Keratinocyte (primary cell): ENCODE results near the gene SYK.

Source experiments
- CTCF ChIP-seq, 3 experiments: IDR thresholded peaks in 1 of 3; conservative IDR thresholded peaks in 1 of 3; optimal IDR thresholded peaks in 1 of 3; 2 replicates in 2 of 3; 3 replicates in 1 of 3; pipeline versions ENCODE3 to v1.5.1; 2011; ENCODE audit warnings: low read length in 3 of 3, mild to moderate bottlenecking in 3 of 3, moderate library complexity in 2 of 3, control low read depth in 1 of 3, inconsistent platforms in 1 of 3; ENCODE audit not compliant: insufficient read depth in 2 of 3; ENCODE audit errors: extremely low read depth in 1 of 3
- EZH2 ChIP-seq: IDR thresholded peaks from one replicate; pipeline ENCODE4 v1.6.1; 2012; ENCODE audit warnings: inconsistent platforms, mild to moderate bottlenecking, low read length, moderate library complexity

- no peak for TF ChIP-seq CTCF (optimal IDR thresholded peaks at IDR 0.05 in 1 of 3, IDR thresholded peaks at IDR 0.05 in 1 of 3, conservative IDR thresholded peaks at IDR 0.05 in 1 of 3; ENCODE audit: extremely low read depth in 1 of 3, insufficient read depth in 2 of 3, low read length in 3 of 3)
- TF ChIP-seq EZH2: no peak
Observed at GRCh38 chr9:90841615-90842014, 40.0 kb downstream of the SYK start.
